Measurements from ENCODE around the gene ALKBH5. TPM values are rescaled to one million over a fixed set of nuclear protein-coding genes. Genes with fewer than 3 reads are reported as not detected.

Gene ALKBH5
- polyA plus RNA-seq, 1 of the 3 experiments (the other 2 are of a cell fraction): 41.0 TPM

- Histone ChIP-seq H3K9me2 (no peaks in the 10 kb centered on the region), H3K27me3 (ENCODE audit: insufficient read depth) (no peaks in the 10 kb centered on the region), H3K36me3 (replicated peaks in 1 of 2; ENCODE audit: control insufficient read depth in 1 of 2, insufficient read depth in 2 of 2, low read length in 1 of 2) (peaks cover 2 to 3% of the 10 kb centered on the region in 2 experiments), H4K20me1 (ENCODE audit: insufficient read depth) (peaks cover 38% of the 10 kb centered on the region), H3K27ac (ENCODE audit: low read depth in 2 of 2, low read length in 1 of 2) (peak overlapping the region; percentile 96 to 98), H3K79me2 (ENCODE audit: insufficient read depth) (peaks cover 42% of the 10 kb centered on the region), H3K4me1 (ENCODE audit: control insufficient read depth in 1 of 2, insufficient read depth in 2 of 2, low read depth in 1 of 2, low read length in 1 of 2) (peaks cover 7 to 37% of the 10 kb centered on the region in 2 experiments; a peak in 2 of 4 replicates), H3K9me3 (no peaks in the 10 kb centered on the region), H2AFZ (ENCODE audit: low read depth) (peak overlapping the region; percentile 80), H3F3A (replicated peaks; ENCODE audit: insufficient read depth) (peaks cover 44% of the 10 kb centered on the region), H3K4me3 (ENCODE audit: low read depth in 2 of 2, low read length in 1 of 2) (peak overlapping the region; percentile 65 to 84), H3K9ac (peak overlapping the region; percentile 93), H3K4me2 (peak overlapping the region; percentile 98)
- WGBS (ENCODE audit: low lambda C conversion rate): 0% methylated on average over 18 of the region's 33 CpGs
- TF ChIP-seq SMC3 (IDR thresholded peaks at IDR 0.05; ENCODE audit: low read depth, low read length) (no peak), SIN3A (IDR thresholded peaks at IDR 0.05; ENCODE audit: borderline replicate concordance, low read depth, low read length) (0 out of 2 replicates have a peak, but pooled peaks have one; percentile 34), NRF1 (IDR thresholded peaks at IDR 0.05; ENCODE audit: low read depth, low read length) (no peak), ZBTB33 (IDR thresholded peaks at IDR 0.05; ENCODE audit: borderline replicate concordance, low read depth) (no peak), TAF1 (IDR thresholded peaks at IDR 0.05; ENCODE audit: borderline replicate concordance, low read depth, low read length) (peak; percentile 61; the same call in 1 of the 2 replicates), CTCF (IDR thresholded peaks at IDR 0.05) (no peak)
- DNase-seq: peak; percentile 83
- ChIA-PET POLR2A (interaction anchor here (0.9 to 2.0 kb wide), 4 partner anchors 13 to 21 kb away, joined by 3 to 5 read pairs (median 4); no protein-coding TSS in a partner anchor), CTCF (interaction anchor here (0.8 to 1.9 kb wide), 4 partner anchors 10 to 41 kb away, joined by 3 to 6 read pairs (median 4); no protein-coding TSS in a partner anchor)
Measured at GRCh38 chr17:18182978-18183333, 672 bp upstream of the ALKBH5 start.

GRCh38 chr17:18184143-18185031, 759 bp downstream of the ALKBH5 start:
- 7% methylated on average over 9 of the region's 92 CpGs for WGBS (ENCODE audit: low lambda C conversion rate)

More at GRCh38 chr17:18184143-18185031, 759 bp downstream of the ALKBH5 start:
- Histone ChIP-seq H3K79me2 (ENCODE audit: insufficient read depth) (peaks cover 56% of the 10 kb centered on the region), H3K4me1 (ENCODE audit: control insufficient read depth in 1 of 2, insufficient read depth in 2 of 2, low read depth in 1 of 2, low read length in 1 of 2) (peaks cover 17 to 50% of the 10 kb centered on the region in 2 experiments), H3K4me2 (peak overlapping the region; percentile 98), H2AFZ (ENCODE audit: low read depth) (no peak overlapping the region), H3K9me2 (no peaks in the 10 kb centered on the region), H3K36me3 (replicated peaks in 1 of 2; ENCODE audit: control insufficient read depth in 1 of 2, insufficient read depth in 2 of 2, low read length in 1 of 2) (peaks cover 2 to 3% of the 10 kb centered on the region in 2 experiments), H3K27me3 (ENCODE audit: insufficient read depth) (no peaks in the 10 kb centered on the region), H4K20me1 (ENCODE audit: insufficient read depth) (peaks cover 52% of the 10 kb centered on the region), H3K4me3 (ENCODE audit: low read depth in 2 of 2, low read length in 1 of 2) (peak overlapping the region; percentile 65 to 84), H3F3A (replicated peaks; ENCODE audit: insufficient read depth) (peaks cover 57% of the 10 kb centered on the region), H3K9me3 (no peaks in the 10 kb centered on the region), H3K27ac (ENCODE audit: low read depth in 2 of 2, low read length in 1 of 2) (peak overlapping the region; percentile 96 to 98), H3K9ac (peak overlapping the region; percentile 93)
- TF ChIP-seq MXI1 (IDR thresholded peaks at IDR 0.05; ENCODE audit: low read depth, low read length): 0 out of 2 replicates have a peak, but pooled peaks have one; percentile 9
- TF ChIP-seq MAX (IDR thresholded peaks at IDR 0.05; ENCODE audit: low read depth): peak; percentile 68
- TF ChIP-seq CTCF (IDR thresholded peaks at IDR 0.05): 0 out of 2 replicates have a peak, but pooled peaks have one; percentile 7
- TF ChIP-seq TEAD4 (IDR thresholded peaks at IDR 0.05; ENCODE audit: borderline replicate concordance, insufficient read depth): no peak
- ChIA-PET POLR2A (interaction anchor here (1.0 to 2.0 kb wide), 3 partner anchors 14 to 58 kb away, joined by 3 to 5 read pairs (median 3); no protein-coding TSS in a partner anchor), CTCF (interaction anchor here (0.6 to 2.8 kb wide), 5 partner anchors 8 to 41 kb away, joined by 4 to 14 read pairs (median 5); no protein-coding TSS in a partner anchor)
- no peak for DNase-seq
